Activated naive CD4-positive, alpha-beta T cell treated with anti-CD3 and anti-CD28 coated beads for 36 hours (primary cell): ENCODE results near the gene BRAT1. TPM values are rescaled to one million over a fixed set of nuclear protein-coding genes. Genes with fewer than 3 reads are reported as not detected.
"Not testable (repeated sequence)": the region's sequence is repeated elsewhere in the genome, so short reads cannot be mapped to it uniquely, and the experiment has no call there.

Experiments
- CTCF ChIA-PET: fragments of 350-600 bp; sonication (Branson Sonifier 250); formaldehyde crosslinking; loops from one replicate; lab custom pipeline; 2021; ENCODE audit warnings: antibody characterized with exemption; lab: Charles Lee
- DNase-seq: peaks from one replicate; pipeline ENCODE4 v3.0.0-alpha.2; 2020
- H3K27ac Mint-ChIP-seq: one replicate; pipeline ENCODE4 v1.8.0; 2021; ENCODE audit warnings: mild to moderate bottlenecking, mixed read lengths
- H3K27me3 Mint-ChIP-seq: one replicate; pipeline ENCODE4 v1.8.0; 2021; ENCODE audit warnings: low read depth, mixed read lengths
- H3K36me3 Mint-ChIP-seq: one replicate; pipeline ENCODE4 v1.8.0; 2021; ENCODE audit warnings: low read depth, mixed read lengths
- H3K4me1 Mint-ChIP-seq: one replicate; pipeline ENCODE4 v1.8.0; 2021; ENCODE audit warnings: low read depth, mixed read lengths
- H3K4me3 Mint-ChIP-seq: one replicate; pipeline ENCODE4 v1.8.0; 2021; ENCODE audit warnings: mild to moderate bottlenecking, moderate library complexity, mixed read lengths
- H3K9me3 Mint-ChIP-seq: one replicate; pipeline ENCODE4 v1.8.0; 2021; ENCODE audit warnings: mixed read lengths
- intact Hi-C: fragments of 100-400 bp; cut with micrococcal nuclease; formaldehyde crosslinking; loops from one replicate; pipeline ENCODE4 v1.15.1; 2023
- total RNA-seq, 2 experiments: library from RNA; stranded (reverse); gene quantifications; one replicate each; pipeline ENCODE4 v1.2.3, GENCODE V29; 2021

Gene BRAT1
- total RNA-seq, 2 experiments from 2014 or later, result 26.8 to 27.3 TPM

- intact Hi-C loops, result no loop called here
- DNase-seq, result no peak
- no peaks in the 10 kb centered on the region for H3K27me3 Mint-ChIP-seq
- no peaks in the 10 kb centered on the region for H3K9me3 Mint-ChIP-seq
- H3K27ac Mint-ChIP-seq, result no peak overlapping the region
- no peak overlapping the region for H3K4me3 Mint-ChIP-seq
- no peaks in the 10 kb centered on the region for H3K4me1 Mint-ChIP-seq
- CTCF ChIA-PET, result no interaction called here
- H3K36me3 Mint-ChIP-seq, result peaks cover 1% of the 10 kb centered on the region
These were observed 17.1 kb downstream of the BRAT1 start for GRCh38 chr7:2537981-2538851.

- intact Hi-C loops, CTCF ChIA-PET, H3K9me3 Mint-ChIP-seq, H3K36me3 Mint-ChIP-seq, DNase-seq, H3K4me3 Mint-ChIP-seq, H3K27ac Mint-ChIP-seq, H3K4me1 Mint-ChIP-seq, H3K27me3 Mint-ChIP-seq: not testable (repeated sequence)
These were observed 19.3 kb downstream of the BRAT1 start for GRCh38 chr7:2535872-2536627.

- H3K4me1 Mint-ChIP-seq, result peaks cover 15% of the 10 kb centered on the region
- H3K4me3 Mint-ChIP-seq, H3K36me3 Mint-ChIP-seq, CTCF ChIA-PET, H3K27ac Mint-ChIP-seq, H3K9me3 Mint-ChIP-seq, H3K27me3 Mint-ChIP-seq, DNase-seq, intact Hi-C loops: not testable (repeated sequence)
These were observed 21.1 kb downstream of the BRAT1 start for GRCh38 chr7:2534214-2534613.

- CTCF ChIA-PET, result not testable (repeated sequence)
These were observed 21.8 kb downstream of the BRAT1 start for GRCh38 chr7:2533566-2533965.

GRCh38 chr7:2532816-2533215, 22.5 kb downstream of the BRAT1 start:
- CTCF ChIA-PET, DNase-seq, H3K27ac Mint-ChIP-seq, H3K36me3 Mint-ChIP-seq, intact Hi-C loops, H3K4me3 Mint-ChIP-seq, H3K9me3 Mint-ChIP-seq, H3K27me3 Mint-ChIP-seq: not testable (repeated sequence)
- peaks cover 29% of the 10 kb centered on the region for H3K4me1 Mint-ChIP-seq

More at GRCh38 chr7:2533566-2533965, 21.8 kb downstream of the BRAT1 start:
- H3K27ac Mint-ChIP-seq, H3K36me3 Mint-ChIP-seq, H3K9me3 Mint-ChIP-seq, H3K27me3 Mint-ChIP-seq, H3K4me3 Mint-ChIP-seq, DNase-seq, intact Hi-C loops: not testable (repeated sequence)
- H3K4me1 Mint-ChIP-seq, result peaks cover 22% of the 10 kb centered on the region

- intact Hi-C loops, CTCF ChIA-PET, H3K4me3 Mint-ChIP-seq, DNase-seq, H3K36me3 Mint-ChIP-seq, H3K27me3 Mint-ChIP-seq, H3K9me3 Mint-ChIP-seq, H3K27ac Mint-ChIP-seq: not testable (repeated sequence)
- peaks cover 35% of the 10 kb centered on the region for H3K4me1 Mint-ChIP-seq
These were observed 23.0 kb downstream of the BRAT1 start for GRCh38 chr7:2532199-2532772.

GRCh38 chr7:2531796-2532110, 23.6 kb downstream of the BRAT1 start:
- H3K27me3 Mint-ChIP-seq, H3K4me3 Mint-ChIP-seq, CTCF ChIA-PET, H3K36me3 Mint-ChIP-seq, DNase-seq, H3K27ac Mint-ChIP-seq, H3K9me3 Mint-ChIP-seq: not testable (repeated sequence)
- intact Hi-C loops, result loop anchor here (2.0 kb wide), 1 partner anchor 99 kb away; the partner anchor contains the start of gene TTYH3
- H3K4me1 Mint-ChIP-seq, result peaks cover 39% of the 10 kb centered on the region

GRCh38 chr7:2530994-2531795, 24.1 kb downstream of the BRAT1 start:
- not testable (repeated sequence) for H3K9me3 Mint-ChIP-seq, H3K36me3 Mint-ChIP-seq, H3K27me3 Mint-ChIP-seq, DNase-seq
- peaks cover 43% of the 10 kb centered on the region for H3K4me1 Mint-ChIP-seq
- peak overlapping the region; percentile 95 for H3K27ac Mint-ChIP-seq
- intact Hi-C loops, result loop anchor here (1.0 to 2.0 kb wide), 6 partner anchors 9 to 227 kb away; partner anchors contain the start of genes BRAT1 and TTYH3
- peak overlapping the region; percentile 68 for H3K4me3 Mint-ChIP-seq
- CTCF ChIA-PET, result interaction anchor here (1.3 to 1.9 kb wide), 2 partner anchors 11 to 22 kb away, joined by 4 to 5 read pairs; no protein-coding TSS in a partner anchor

- H3K4me1 Mint-ChIP-seq, result peaks cover 49% of the 10 kb centered on the region
- no peaks in the 10 kb centered on the region for H3K27me3 Mint-ChIP-seq
- H3K9me3 Mint-ChIP-seq, result no peaks in the 10 kb centered on the region
- H3K27ac Mint-ChIP-seq, result peak overlapping the region; percentile 95
- intact Hi-C loops, result loop anchor here (1.0 to 2.0 kb wide), 6 partner anchors 8 to 228 kb away; partner anchors contain the start of genes BRAT1 and TTYH3
- peak; percentile 90 for DNase-seq
- H3K4me3 Mint-ChIP-seq, result peak overlapping the region; percentile 68
- CTCF ChIA-PET, result interaction anchor here (0.6 to 1.9 kb wide), 4 partner anchors 10 to 537 kb away, joined by 3 to 5 read pairs (median 4); no protein-coding TSS in a partner anchor
- peaks cover 2% of the 10 kb centered on the region for H3K36me3 Mint-ChIP-seq
These were observed 25.0 kb downstream of the BRAT1 start for GRCh38 chr7:2530071-2530987.

GRCh38 chr7:2529161-2530070, 25.9 kb downstream of the BRAT1 start:
- Mint-ChIP-seq H3K9me3 (no peaks in the 10 kb centered on the region), H3K4me1 (peaks cover 49% of the 10 kb centered on the region), H3K4me3 (peak overlapping the region; percentile 68), H3K27me3 (no peaks in the 10 kb centered on the region), H3K27ac (peak overlapping the region; percentile 95), H3K36me3 (peaks cover 2% of the 10 kb centered on the region)
- intact Hi-C loops, result loop anchor here (1.0 to 5.0 kb wide), 7 partner anchors 7 to 229 kb away; partner anchors contain the start of genes BRAT1, GRIFIN and TTYH3
- peak; percentile 87 for DNase-seq
- CTCF ChIA-PET, result interaction anchor here (1.8 to 1.9 kb wide), 2 partner anchors 9 to 51 kb away, joined by 4 read pairs; no protein-coding TSS in a partner anchor
